GM12878 (cell line): ENCODE measurements around the gene FERMT2.

Experiments
- ATF3 ChIP-seq: IDR thresholded peaks from 2 replicates; pipeline ENCODE4 v1.6.1; 2011; ENCODE audit warnings: low read depth, mild to moderate bottlenecking, low read length, moderate library complexity, borderline replicate concordance; ENCODE audit errors: extremely low read depth
- CTCF ChIP-seq, 3 experiments: IDR thresholded peaks in 2 of 3; conservative IDR thresholded peaks in 1 of 3; 2 replicates each; pipeline ENCODE4 v1.5.1; 2011; ENCODE audit warnings: low read depth in 3 of 3, low read length in 3 of 3, mild to moderate bottlenecking in 3 of 3, control low read depth in 2 of 3, moderate library complexity in 2 of 3, inconsistent platforms in 1 of 3, mixed read lengths in 1 of 3; ENCODE audit not compliant: control insufficient read depth in 2 of 3, insufficient read depth in 1 of 3; ENCODE audit errors: extremely low read depth in 1 of 3
- EZH2 ChIP-seq: IDR thresholded peaks from 2 replicates; pipeline ENCODE4 v1.6.1; 2012; ENCODE audit warnings: low read depth, mild to moderate bottlenecking, control low read depth, inconsistent platforms, low read length, borderline replicate concordance; ENCODE audit not compliant: control insufficient read depth
- FOXM1 ChIP-seq: IDR thresholded peaks from 2 replicates; pipeline ENCODE4 v1.6.1; 2012; ENCODE audit warnings: low read depth, mild to moderate bottlenecking, inconsistent platforms, low read length, moderate library complexity
- HDAC2 ChIP-seq: fragments of 200-600 bp; sonication (generic); IDR thresholded peaks from 2 replicates; pipeline ENCODE4 v1.6.1; 2017
- HDGF ChIP-seq: fragments of 450-650 bp; IDR thresholded peaks from 2 replicates; pipeline ENCODE4 v1.6.1; 2016; ENCODE audit warnings: antibody characterized with exemption
- JUND ChIP-seq: IDR thresholded peaks from 2 replicates; pipeline ENCODE4 v1.6.1; 2012; ENCODE audit warnings: low read depth, mild to moderate bottlenecking, low read length, improper control_type of control experiment, moderate library complexity
- KAT2A ChIP-seq: conservative IDR thresholded peaks from 2 replicates; pipeline ENCODE4 v1.6.1; 2011; ENCODE audit warnings: low read depth, low read length; ENCODE audit not compliant: control insufficient read depth
- KDM1A ChIP-seq: fragments of 200-600 bp; sonication (generic); IDR thresholded peaks from 2 replicates; pipeline ENCODE4 v1.6.1; 2016; ENCODE audit warnings: borderline replicate concordance
- POLR2A ChIP-seq: IDR thresholded peaks from 2 replicates; pipeline ENCODE4 v1.6.1; 2011; ENCODE audit warnings: low read depth, mild to moderate bottlenecking, low read length
- SKIL ChIP-seq: fragments of 450-650 bp; IDR thresholded peaks from 2 replicates; pipeline ENCODE4 v1.6.1; 2017; ENCODE audit warnings: mild to moderate bottlenecking, low read depth, inconsistent platforms; ENCODE audit not compliant: poor library complexity, severe bottlenecking
- ZNF274 ChIP-seq: IDR thresholded peaks from one replicate; pipeline ENCODE4 v1.8.0; 2011; ENCODE audit not compliant: insufficient read length, insufficient read depth

- TF ChIP-seq ZNF274 (no peak), KAT2A (no peak), JUND (no peak), CTCF (IDR thresholded peaks at IDR 0.05 in 2 of 3, conservative IDR thresholded peaks at IDR 0.05 in 1 of 3; ENCODE audit: control insufficient read depth in 2 of 3, extremely low read depth in 1 of 3, insufficient read depth in 1 of 3, low read depth in 3 of 3, low read length in 3 of 3) (no peak), SKIL (no peak), ATF3 (no peak), KDM1A (no peak), HDAC2 (no peak), HDGF (no peak), EZH2 (no peak), FOXM1 (no peak), POLR2A (no peak)
Measured at GRCh38 chr14:52902971-52903619, 47.8 kb downstream of the FERMT2 start.
